GM21528 (cell line): ENCODE data around the gene PTPRE.

Experiments used
- ATAC-seq: cut with Tn5 transposase; IDR thresholded peaks from one replicate; pipeline ENCODE4 v1.9.1; 2021; ENCODE audit warnings: mild to moderate bottlenecking, moderate library complexity; ENCODE audit not compliant: unreplicated experiment, low FRiP score

Gene PTPRE

GRCh38 chr10:128054163-128054970, 147.5 kb downstream of the PTPRE start:
- ATAC-seq, result no peak

DNA sequence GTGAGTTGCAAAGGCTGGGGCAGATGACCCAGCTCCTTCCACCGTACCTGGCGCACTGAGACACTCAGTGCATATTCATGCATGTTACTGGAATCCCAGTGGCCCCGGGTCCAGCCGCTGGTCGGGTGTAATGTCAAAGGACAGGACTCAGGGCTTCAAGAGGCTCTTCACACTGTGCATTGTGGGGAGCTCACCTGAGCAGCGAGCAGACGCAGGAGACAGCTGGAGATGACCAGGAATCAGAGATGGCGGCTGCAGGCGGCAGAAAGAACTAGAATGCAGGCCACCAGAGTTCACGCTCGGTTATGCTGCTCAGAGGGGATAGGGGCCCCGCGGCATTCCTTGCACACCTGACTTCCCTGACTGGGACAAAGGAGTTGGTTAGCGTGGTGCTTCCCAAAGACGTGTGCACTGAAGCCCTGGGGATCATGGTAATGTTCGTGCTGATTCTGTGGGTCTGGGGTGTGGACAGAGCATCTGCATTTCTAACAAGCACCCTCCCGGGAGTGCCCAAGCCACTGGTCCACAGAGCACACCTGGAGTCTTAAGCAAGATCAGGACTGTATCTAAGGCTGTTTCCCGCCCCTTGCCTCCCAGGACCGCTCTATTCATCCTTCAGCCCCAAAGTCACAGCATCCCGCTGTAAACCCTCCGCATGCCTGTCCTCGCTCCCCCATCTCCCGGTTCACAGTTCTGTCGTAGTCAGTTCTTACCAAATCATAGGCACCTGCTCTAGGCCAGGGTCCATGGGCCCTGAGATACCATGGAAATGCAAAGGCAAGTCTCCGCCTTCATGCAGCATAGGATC, 148.4 kb downstream of the PTPRE start:
- ATAC-seq, result no peak

GRCh38 chr10:128056303-128057050, 149.6 kb downstream of the PTPRE start:
- ATAC-seq, result no peak

DNA sequence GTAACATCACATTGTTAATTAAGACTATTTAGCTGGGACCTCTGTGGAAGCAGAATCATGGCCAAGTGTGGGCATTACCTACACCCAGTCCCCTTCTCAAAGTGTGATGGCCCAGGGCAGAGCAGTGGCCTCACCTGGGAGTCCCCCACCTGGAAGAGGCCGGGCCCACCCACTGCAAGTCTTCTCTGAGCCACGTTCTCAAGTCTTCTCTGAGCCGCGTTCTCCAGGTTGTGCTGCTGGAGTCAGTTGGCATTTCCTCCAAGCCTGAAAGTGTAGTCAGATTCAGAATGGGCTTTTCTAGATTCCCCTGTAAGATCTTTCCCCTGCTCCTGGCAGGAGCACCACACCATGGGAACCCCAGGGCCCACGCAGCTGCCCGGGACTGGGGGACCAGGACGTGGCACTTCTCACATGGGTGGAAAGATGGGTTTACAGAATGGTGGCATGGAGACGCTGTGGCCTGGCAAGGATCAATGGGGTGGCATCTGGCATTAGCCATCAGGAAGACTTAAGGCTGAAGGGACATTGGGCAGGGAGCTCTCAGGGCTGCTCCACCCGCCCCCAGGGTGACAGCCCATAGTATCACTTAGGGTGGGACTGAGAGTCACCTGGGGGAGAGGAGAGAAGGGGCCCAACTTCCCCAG, 151.3 kb downstream of the PTPRE start:
- no peak for ATAC-seq

GRCh38 chr10:128058750-128059134, 151.8 kb downstream of the PTPRE start:
- ATAC-seq, result no peak

GRCh38 chr10:128059266-128059981, 152.5 kb downstream of the PTPRE start:
- ATAC-seq, result no peak

GRCh38 chr10:128059982-128060293, 153.0 kb downstream of the PTPRE start:
- ATAC-seq, result no peak

DNA sequence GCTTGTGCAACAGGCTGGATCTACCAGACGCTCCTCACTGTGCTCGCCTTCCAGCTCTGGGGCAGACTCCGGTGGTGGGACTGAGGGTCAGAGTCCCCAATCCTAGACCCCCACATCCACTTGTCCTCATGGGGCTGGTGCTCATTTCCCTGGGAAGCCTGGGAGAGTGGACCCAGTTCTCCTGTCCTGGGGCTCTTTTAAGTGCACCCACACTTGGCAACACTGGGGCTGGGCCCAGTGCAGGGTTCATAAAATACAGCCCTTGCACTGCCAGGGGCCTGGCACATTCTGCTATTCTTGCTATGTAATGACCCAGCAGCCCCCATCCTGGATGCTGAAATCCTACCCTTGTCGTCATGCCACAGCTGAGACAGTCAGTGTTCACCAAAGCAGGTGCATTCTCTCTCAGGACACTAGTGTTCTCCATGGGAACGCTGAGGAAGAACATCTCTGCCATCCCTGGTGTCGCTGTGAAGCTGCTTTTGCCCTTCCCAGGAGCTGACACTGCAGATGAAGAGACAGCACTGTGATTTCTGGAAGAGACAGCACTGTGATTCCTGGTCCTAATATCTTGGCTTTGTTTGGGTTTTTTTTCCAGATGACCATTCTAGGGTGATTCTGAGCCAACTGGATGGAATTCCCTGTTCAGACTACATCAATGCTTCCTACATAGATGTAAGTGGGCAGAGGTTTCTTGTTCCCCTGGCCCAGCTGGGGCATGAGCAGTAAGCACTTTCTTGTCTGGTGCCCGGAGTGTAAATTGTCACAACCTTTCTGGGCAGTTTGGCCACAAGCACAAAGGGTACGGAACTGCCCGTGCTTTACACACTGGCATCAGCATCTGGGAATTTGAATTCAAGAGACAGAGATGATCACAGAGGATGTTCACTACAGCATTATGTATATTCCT, 153.7 kb downstream of the PTPRE start:
- no peak for ATAC-seq

GRCh38 chr10:128061306-128062300, 154.7 kb downstream of the PTPRE start:
- ATAC-seq, result no peak

DNA sequence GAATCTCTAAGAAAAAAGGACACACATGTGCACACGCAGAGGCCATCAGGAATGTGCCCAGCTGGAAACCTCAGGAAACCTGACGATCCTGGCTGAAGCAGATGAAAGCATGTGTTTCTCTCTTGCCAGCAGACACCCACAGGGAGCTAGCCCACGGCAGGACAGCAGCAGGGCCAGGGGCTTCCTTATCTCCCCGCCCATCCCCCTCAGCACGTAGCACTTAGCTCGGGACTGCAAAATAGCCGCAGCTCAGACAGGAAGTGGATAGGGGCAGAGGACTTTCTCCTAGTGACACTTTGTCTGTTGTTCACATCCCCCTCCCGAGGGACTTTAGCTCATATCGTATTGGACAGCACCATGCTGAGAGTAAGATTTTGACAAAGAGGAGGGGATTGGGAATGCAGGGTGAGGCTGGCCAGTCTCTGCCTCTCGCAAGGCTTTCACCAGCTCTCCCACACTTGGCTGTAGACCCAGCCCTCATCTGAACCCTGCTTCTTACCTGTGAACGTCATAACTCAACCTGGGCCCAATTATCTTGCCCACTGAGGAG, 155.5 kb downstream of the PTPRE start:
- peak; percentile 13 for ATAC-seq

- ATAC-seq, result peak; percentile 68
Observed at GRCh38 chr10:128062881-128063563, 156.1 kb downstream of the PTPRE start.

GRCh38 chr10:128063736-128064107, 156.8 kb downstream of the PTPRE start:
- no peak for ATAC-seq

GRCh38 chr10:128064108-128064969, 157.4 kb downstream of the PTPRE start:
- peak; percentile 54 for ATAC-seq

DNA sequence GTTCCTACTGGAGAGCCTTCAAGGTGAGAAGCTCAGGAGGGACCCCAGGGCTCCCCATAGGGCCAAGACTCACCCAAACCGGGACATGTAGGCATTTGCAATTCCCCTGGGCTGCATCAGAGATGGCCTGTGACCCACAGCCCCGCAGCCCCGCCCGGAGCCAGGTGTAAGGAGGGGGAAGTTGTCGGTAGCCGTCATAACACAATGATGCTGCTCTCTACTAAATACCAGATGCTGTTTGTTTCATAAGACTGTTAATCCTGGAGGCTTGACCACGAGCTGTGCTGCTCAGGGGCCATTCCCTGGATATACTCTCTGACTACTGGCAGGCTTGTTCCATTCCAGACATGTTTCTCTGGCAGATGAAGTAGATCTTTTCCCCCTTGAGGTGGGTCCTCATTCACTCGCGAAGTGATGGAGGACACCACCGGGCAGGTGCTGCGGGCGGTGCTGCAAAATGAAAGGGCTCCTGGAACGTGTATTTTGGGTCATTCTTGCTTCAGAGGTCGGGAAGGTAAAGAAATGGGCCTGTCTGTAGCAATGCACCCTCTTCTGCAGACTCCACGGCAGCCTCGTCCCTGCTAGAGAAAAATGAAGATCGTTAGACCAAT, 158.2 kb downstream of the PTPRE start:
- no peak for ATAC-seq

DNA sequence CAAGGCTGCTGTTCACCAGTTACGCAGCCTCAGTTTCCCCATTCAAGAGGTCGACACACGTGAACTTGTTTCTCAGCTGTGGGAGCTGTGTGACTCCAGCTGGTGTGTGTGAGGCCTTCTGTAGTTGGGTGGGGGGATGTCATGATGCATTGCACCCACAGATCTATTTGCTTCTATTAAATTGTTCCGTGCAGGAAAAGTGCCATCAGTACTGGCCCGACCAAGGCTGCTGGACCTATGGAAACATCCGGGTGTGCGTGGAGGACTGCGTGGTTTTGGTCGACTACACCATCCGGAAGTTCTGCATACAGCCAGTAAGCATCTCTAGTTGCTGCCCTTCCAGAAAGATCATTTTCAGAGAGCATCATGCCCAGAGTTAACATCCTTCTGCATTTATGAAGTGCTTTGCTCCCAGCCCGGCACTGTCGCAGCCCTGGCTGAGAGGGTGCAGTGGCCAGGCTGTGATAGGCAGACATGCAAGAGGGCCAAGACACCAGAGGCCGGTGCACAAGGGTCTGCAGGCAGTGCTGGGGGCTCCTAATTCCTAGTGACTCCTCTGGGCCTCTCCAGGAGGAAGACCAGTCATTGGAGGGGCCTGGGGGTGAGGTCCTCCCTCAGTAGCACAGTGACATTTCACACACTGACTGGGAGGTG, 159.1 kb downstream of the PTPRE start:
- ATAC-seq, result no peak
